Eye (tissue), 1 donor: ENCODE measurements around the gene CDH15.

Experiments used
- DNase-seq: peaks from one replicate; pipeline ENCODE4 v3.0.0-alpha.2; 2015

CDH15 gene

DNA sequence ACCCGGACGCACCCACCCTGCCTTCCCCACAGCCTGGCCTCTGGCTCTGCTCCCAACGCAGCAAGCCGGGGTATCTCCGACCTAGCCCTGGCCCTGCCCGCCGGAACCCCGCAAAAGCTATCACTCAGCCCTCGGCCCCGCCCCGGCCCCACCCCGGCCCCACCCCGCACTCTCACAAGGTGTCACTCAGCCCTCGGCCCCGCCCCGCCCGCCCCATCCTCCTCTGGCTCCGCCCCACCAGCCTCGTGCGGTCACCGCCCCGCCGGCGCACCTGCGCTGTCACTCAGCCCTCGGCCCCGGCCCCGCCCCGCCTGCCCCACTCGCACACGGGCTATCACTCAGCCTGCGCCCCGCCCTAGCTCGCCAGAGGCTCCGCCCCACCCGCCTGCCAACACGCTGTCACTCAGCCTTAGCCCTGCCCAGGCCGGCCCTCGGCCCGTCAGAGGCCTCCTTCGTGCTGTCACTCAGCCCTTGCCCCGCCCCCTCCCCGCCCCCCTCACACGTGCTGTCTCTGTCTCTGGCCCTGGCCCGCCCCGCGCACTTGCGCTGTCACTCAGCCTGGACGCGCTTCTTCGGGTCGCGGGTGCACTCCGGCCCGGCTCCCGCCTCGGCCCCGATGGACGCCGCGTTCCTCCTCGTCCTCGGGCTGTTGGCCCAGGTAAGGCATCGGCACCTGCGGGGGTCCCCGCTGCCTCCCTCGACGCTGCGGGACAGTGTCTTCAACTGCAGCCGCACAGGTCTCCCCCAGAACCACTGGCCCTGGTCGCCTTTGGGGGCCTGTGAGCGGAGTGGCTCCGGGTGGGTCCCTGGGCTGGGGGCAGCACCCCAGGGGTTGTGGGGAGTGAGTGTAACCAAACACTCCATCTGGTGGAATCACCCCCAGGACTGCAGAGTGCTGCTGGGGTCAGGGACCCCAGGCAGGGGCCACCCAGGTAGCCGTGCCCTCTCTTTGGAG, at the start of gene CDH15:
Gene CDH15 (plus strand): TSS at position 533 of the 955 bp plus-strand sequence. CDS start 84 bp downstream, at position 617.
- DNase-seq: peak; percentile 97

DNA sequence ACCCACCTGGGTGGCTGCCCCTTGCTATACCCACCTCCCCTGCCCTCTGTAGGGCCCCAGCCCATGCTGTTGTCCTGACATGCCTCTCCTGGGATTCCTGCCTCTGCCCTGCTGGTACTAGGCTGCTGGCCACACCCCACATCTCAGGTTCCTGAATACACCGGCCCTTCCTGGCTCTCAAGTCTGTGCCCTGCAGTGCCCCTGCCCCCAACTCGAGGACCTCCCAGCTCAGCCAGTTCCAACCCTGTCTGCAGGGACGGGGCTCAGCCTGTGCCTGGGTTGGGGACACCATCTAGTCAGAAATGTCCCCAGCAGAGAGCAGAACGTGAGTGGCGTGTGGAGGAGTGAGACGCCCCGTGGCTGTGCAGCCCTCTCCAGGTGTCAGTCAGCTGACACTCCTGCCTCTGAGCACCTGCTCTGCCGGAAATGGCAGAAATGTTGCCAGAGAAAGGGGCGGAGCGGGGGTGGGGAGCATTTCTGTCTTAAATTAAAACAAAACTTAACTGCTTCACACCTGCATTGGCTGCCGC, 49.2 kb upstream of the CDH15 start:
- DNase-seq: no peak

DNA sequence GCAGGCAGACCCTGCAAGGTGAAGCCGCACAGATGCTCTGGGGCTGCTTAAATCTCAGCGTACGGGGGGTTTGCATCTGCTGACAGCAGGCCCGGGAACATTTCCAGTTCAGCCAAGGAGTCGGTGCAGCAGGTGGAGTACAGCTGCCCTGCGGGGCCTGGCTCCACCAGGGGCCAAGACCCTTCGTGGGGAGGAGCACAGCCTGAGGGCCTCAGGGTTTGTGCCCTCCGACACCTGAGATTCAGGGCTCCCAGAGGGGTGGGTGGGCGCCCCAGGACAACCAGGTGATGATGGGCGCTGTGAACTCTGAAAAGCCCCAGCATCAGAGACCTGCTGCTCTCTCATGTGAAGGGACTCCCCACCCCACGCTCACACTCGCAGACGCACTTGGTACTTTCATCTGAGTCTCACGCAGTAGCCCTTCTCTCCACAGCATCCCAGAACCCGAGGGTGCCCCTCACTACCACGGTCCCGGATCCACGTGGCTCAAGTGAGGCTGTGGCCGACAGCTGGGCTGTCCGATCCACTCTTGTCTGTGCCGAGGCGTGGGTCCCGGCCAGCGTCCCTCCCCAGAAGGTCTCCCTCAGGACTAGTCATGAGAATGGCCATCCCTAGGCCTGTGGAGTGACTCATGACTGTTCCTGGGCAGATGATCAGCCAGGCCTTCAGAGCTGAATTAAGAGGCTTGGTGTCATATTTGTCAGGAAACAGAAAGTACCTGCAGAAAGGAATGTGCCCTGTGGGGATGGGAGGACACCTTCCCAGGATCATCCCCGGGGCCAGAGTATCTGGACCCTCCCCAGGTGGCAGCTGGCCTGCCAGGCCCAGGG, 48.3 kb upstream of the CDH15 start:
- DNase-seq: no peak

DNA sequence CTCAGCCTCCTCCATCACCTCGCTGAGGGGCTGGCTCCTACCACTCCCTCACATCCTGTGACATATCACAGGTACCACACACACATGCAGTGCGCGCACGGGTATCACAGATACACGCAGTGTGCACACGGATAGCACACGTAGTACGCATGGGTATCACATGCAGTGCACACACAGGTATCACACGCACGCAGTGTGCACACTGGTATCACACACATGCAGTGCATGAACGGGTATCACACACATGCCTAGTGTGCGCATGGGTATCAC, 47.8 kb upstream of the CDH15 start:
- DNase-seq: no peak

- no peak for DNase-seq
These were observed 42.2 kb upstream of the CDH15 start for GRCh38 chr16:89129378-89129777.

DNA sequence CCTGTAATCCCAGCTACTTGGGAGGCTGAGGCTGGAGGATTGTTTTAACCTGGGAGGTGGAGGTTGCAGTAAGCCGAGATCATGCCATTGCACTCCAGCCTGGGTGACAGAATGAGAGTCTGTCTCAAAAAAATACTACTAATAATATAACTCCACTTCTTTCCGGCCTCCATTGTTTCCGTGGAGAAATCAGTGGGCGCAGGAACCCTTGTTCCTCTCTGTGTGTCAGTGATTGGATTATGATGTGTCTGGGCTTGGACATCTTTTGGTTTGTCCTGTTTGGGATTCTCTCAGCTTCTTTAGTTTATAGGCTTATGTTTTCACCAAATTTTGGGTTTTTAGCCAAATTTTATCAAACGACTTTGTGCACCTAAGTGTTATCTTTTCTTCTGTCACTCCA, 41.1 kb upstream of the CDH15 start:
- DNase-seq: no peak

DNA sequence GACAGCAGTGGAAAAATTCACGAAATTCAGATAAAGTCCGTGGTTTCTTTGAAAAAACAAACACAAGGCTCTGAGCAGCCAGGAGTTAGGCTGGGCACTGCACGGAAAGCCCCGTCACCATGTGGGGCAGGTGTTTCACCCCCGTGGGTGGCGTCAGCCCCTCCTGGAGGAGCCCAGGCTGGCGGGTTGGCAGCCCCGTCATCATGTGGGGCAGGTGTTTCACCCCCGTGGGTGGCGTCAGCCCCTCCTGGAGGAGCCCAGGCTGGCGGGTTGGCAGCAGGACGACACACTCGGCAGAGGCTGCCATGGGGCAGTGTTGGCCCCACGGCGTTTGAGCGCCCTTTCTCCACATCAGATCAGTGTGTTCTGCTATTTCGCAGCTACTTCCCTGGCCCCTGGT, 39.8 kb upstream of the CDH15 start:
- no peak for DNase-seq

DNA sequence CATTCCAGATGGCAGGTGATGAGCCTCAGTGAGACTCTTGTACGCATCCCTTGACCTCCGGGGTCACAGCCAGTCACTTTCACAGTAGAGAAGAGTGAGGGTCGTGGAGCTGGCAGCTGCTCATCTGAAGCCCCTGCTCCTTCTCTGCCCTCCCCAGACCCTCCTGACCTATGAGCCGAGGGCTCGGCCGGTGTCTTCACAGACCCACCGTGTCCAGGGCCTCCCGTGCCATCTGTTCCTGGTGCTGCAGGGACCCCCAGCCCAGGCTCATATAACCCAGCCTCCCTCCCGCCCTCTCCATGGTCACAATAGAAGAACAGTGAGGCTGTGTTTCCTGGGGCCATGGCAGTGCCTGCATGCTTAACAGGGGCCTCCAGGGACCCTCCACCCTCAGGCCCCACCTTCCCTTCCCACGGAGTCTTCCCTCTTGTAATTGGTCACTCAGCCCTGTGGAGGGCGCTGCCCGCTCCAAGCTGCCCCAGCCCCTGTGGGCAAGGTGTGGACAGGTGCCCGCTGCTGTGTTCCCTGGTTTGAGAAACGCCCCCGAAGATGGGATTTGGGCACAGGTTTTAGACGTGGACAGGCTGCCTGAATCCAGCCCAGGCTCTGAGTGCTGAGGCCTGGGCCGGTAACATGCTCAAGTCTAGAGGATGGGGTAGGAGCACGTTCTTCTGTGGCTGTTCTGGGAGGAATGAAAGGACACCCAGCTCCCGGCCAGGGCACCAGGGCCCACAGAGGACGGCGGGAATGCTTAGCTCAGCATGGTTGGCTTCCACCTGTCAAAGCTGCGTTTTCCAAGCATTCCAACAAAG, 39.1 kb upstream of the CDH15 start:
- no peak for DNase-seq

DNA sequence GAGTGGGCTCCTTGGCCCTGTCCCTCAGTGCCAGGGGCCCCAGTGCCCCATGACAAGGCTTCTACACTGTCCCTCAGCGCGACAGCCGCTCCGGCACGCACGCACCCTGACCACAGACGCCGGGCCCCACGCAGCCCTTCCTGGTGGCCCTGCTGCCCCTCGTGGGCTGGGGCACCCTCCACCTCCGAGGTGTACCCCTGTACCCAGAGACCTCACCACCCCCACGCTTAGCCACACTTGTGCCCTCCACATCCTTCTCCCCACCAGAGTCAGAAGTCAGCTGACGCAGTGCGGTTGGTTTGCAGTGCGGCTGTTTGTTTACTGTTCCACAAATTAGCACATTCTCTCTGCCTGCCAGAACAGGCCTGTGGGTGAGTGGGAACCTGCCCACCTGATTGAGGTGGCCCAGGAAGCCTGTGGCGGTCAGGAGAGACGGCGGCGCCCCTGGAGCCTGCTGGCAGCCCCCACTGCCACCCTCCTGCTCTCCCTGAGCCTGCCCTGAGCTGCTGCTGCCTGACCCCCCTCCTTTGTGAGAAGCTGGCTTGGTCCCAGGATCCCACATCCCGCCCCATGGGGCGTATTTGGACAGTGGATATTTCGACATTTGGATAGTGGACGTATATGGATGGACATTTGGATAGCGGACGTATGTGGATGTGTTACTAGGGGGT, 38.0 kb upstream of the CDH15 start:
- no peak for DNase-seq

DNA sequence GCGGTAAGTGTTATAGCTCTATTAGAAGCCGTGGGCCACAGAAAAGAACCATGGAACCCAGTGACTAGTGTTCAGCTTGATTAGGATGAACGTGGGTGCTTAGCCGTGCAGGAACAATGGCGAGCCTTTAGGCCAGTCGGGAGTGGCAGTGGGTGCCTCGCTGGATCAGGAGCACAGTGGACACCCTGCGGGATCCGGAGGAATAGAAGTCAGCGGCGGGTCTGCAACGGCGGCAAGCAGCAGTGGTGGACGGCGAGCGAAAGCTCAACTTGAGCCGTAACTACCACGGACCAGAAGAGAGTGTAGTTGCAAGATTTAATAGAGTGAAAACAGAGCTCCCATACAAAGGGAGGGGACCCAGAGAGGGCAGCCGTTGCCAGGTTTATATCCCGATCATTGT, 37.3 kb upstream of the CDH15 start:
- no peak for DNase-seq

- DNase-seq: no peak
These were observed 36.4 kb upstream of the CDH15 start for GRCh38 chr16:89135166-89135565.

- DNase-seq: peak; percentile 58
These were observed 35.4 kb upstream of the CDH15 start for GRCh38 chr16:89135971-89136765.

DNA sequence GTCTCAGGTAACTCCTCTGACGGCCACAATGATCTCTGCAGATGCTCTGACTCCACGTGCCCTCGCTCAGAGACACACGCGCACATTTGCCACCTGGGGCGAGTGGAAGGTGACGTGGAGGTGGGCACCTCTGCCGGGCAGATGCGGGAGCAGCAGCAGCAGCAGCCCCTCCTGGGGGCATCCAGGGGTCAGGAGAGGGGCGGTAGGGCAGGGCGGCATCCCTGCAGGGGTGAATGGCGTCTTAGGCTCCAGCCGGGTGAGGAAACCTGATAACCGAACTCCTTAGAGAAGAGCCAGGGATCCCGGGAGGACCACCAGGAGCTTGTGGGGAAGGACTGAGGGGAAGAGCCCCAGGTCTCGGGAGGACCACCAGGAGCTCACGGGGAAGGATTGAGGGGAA, 34.6 kb upstream of the CDH15 start:
- DNase-seq: no peak

GRCh38 chr16:89137666-89138512, 33.7 kb upstream of the CDH15 start:
- no peak for DNase-seq

GRCh38 chr16:89138513-89138795, 33.1 kb upstream of the CDH15 start:
- DNase-seq: no peak

GRCh38 chr16:89138843-89139520, 32.6 kb upstream of the CDH15 start:
- no peak for DNase-seq

GRCh38 chr16:89139907-89140361, 31.6 kb upstream of the CDH15 start:
- DNase-seq: no peak

DNA sequence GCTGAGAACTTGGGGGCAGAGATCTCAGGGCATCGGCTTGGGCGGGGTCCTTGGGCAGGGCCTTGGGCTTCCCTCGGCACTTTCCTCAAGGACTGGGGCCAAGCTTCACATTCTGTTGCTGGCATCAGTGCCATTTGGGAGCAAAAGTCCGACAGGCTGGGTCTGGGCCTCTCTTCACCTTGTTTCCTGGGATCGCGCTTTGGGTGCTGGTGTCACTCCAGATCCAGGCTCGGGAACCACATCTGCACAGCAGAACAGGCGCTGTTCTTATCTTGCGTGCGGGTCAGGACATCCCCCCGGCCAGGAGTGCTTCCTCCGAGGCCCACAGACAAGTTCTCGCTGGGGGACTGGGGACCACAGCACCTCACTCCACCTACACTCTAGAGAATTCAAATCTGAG, 31.1 kb upstream of the CDH15 start:
- DNase-seq: no peak

DNA sequence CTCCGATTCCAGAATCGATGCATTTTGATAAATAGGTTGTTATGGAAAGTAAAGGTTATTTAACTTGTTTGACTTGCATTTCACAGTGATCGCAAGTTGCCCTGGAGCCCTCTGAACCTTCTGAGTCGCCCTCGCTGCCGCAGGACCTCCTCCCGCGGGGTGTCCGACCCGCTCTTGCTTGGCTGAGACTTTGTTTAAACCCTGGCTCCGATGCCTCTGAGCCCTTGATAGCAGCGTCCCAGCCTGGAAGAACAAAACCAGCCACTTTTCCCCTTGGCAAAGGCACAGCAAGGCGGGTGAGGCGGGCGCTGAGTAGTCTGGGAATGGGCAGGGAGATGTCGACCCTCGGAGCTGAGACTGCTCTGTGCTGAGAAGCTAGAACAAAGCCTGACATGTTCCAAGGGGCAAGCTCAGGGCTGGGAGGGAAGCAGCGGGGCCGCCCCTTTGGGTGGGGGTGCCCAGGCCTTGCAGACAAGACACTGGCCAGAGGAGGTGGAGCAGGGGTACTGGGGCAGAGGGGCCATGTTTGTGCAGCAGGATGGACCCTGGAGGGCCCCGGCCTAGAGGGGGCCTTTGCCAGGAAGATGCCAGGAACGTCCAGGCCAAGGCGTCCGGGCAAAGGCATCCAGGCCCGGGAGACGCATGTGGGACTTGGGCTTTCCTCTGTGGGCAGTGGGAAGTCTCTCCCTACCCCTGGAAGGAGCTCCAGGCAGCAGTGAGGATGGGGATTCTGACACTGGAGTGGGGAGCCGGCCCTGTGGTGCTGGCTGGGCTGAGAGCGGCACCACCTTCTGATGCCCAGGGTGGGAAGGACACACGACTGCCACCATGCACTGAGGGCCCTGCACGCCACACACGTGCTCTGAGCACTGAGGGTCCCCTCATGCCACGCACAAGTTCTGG, 30.3 kb upstream of the CDH15 start:
- DNase-seq: no peak
